CD4-positive, alpha-beta T cell treated with Interleukin-17A for 1 hour (primary cell): ENCODE results near the gene SBF2.
"Not testable (repeated sequence)": the region's sequence is repeated elsewhere in the genome, so short reads cannot be mapped to it uniquely, and the experiment has no call there.

Source experiments
- DNase-seq: peaks from one replicate; pipeline ENCODE4 v3.0.0-alpha.2; 2020

The SBF2 gene

GRCh38 chr11:10162222-10162621 is 131.8 kb downstream of the SBF2 start:
- no peak for DNase-seq

GRCh38 chr11:10160350-10160749 is 133.7 kb downstream of the SBF2 start:
- no peak for DNase-seq

GRCh38 chr11:10158461-10158860 is 135.6 kb downstream of the SBF2 start:
- DNase-seq = no peak

GRCh38 chr11:10155793-10156490 is 138.1 kb downstream of the SBF2 start:
- DNase-seq = no peak

GRCh38 chr11:10150800-10151199 is 143.2 kb downstream of the SBF2 start:
- DNase-seq = no peak

- DNase-seq = no peak
These were observed 144.5 kb downstream of the SBF2 start for GRCh38 chr11:10149553-10149952.

GRCh38 chr11:10147195-10147594 is 146.8 kb downstream of the SBF2 start:
- no peak for DNase-seq

- DNase-seq = no peak
These were observed 149.1 kb downstream of the SBF2 start for GRCh38 chr11:10144954-10145353.

- no peak for DNase-seq
These were observed 154.4 kb downstream of the SBF2 start for GRCh38 chr11:10139656-10140055.

GRCh38 chr11:10139143-10139542 is 154.9 kb downstream of the SBF2 start:
- no peak for DNase-seq

- no peak for DNase-seq
These were observed 159.0 kb downstream of the SBF2 start for GRCh38 chr11:10134975-10135481.

- DNase-seq = not testable (repeated sequence)
These were observed 159.8 kb downstream of the SBF2 start for GRCh38 chr11:10134226-10134625.

- DNase-seq = not testable (repeated sequence)
These were observed 160.8 kb downstream of the SBF2 start for GRCh38 chr11:10133251-10133650.

GRCh38 chr11:10130875-10131274 is 163.1 kb downstream of the SBF2 start:
- no peak for DNase-seq

GRCh38 chr11:10129184-10129583 is 164.8 kb downstream of the SBF2 start:
- not testable (repeated sequence) for DNase-seq

- DNase-seq = no peak
These were observed 168.4 kb downstream of the SBF2 start for GRCh38 chr11:10125522-10126133.

- no peak for DNase-seq
These were observed 171.5 kb downstream of the SBF2 start for GRCh38 chr11:10122326-10123197.

- DNase-seq = no peak
These were observed 175.2 kb downstream of the SBF2 start for GRCh38 chr11:10118865-10119264.

GRCh38 chr11:10117709-10118351 is 176.2 kb downstream of the SBF2 start:
- DNase-seq = no peak

GRCh38 chr11:10116588-10116987 is 177.4 kb downstream of the SBF2 start:
- no peak for DNase-seq

GRCh38 chr11:10114593-10115404 is 179.2 kb downstream of the SBF2 start:
- no peak for DNase-seq

GRCh38 chr11:10113852-10114251 is 180.2 kb downstream of the SBF2 start:
- no peak for DNase-seq
